A549 treated with RU486 at 1 μM for 4 hours (cell line): ENCODE results near the gene CCDC110. TPM values are rescaled to one million over a fixed set of nuclear protein-coding genes. Genes with fewer than 3 reads are reported as not detected.

ENCODE experiments used
- total RNA-seq: library from RNA; stranded (reverse); fragments of 200-300 nt; extraction: Qiagen RNA extraction; gene quantifications from 5 replicates; pipeline ENCODE4 v1.2.3, GENCODE V29; 2022; ENCODE audit warnings: low read depth

The CCDC110 gene
- not detected in 5 replicates for total RNA-seq

DNA sequence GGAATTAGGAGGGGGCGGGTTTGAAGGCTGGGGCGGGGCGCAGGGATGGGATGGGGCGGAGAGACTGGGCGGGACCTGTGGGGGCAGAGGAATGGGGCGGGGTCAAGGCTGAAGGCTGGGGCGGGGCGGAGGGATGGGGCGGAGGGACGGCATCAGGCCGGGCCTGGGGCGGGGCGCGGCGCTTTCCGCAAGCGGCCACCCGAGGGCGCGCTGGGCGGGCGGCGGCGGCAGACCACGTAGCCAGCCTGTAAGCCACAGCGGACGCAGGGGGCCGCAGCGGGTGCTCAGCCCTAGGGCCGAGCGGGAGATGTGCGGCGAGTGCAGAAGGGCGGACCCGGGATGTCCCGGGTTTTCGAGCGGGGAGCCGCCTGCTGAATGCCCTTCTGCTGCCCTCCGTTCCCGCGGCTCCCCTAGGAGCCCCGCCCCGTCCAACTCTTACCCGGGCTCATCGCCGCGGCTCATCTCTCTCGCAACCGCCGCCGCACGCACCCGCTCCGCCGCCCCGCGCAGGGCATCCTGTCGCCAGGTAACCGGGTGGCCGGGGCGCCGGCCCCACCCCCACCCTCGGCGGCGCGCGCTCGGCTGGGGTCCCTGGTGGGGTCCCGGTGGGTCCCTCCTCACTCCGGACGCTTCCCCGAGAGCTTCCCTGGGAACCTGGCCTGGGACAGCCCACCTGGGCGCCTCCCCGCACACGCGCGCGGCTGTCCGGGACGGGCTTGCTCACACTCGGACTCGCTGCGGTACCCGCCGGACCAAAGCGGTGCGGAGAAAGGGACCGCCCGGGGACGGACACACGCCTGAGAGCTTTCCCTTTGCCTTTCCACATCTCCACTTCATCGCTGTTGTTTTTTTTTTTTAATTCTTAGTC is at the start of gene CCDC110:
Gene CCDC110 (minus strand): TSS at position 499 of the 868 bp plus-strand sequence. CDS start 50 bp downstream, at position 449.

DNA sequence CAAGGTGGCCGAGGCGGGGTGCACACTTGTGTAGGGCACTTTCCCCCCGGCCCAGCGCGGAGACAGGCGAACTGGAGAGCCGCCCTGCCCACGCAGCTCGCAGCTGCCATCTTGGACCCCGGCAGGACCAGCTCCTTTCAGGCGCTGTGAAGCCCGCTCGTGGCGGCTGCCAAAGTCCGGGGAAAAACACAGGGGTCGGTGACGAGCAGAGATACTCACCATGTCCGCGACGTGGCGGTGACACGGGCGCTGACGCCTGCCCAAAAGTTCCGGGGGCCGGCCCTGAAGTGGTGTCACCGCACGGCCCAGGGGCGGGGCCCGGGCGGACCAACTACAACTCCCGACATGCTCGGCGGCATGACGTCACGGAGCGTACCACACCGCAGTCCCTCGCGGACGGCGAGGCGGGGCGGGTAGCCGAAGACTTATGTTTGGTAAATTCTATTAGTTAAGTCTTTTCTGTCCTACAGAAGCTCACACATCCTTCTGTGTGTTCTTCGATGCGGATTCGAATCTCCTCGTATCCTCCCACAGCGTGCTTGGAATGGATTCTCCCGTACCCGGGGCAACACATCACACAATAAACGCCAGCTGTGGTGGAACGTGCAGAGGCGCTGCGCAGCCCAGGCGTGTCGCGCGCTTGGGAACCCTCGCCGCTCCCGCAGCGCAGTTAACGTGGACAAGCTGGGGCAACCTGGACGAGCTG is 45.7 kb downstream of the CCDC110 start, which contains the start of gene UFSP2:
Gene UFSP2 (minus strand): TSS at position 318 of the 706 bp plus-strand sequence. CDS start 96 bp downstream, at position 222.

GRCh38 chr4:185396724-185397385 is 74.7 kb downstream of the CCDC110 start, which contains the start of gene ANKRD37:
TSS of gene ANKRD37 (plus strand) at chr4:185396841. CDS start at chr4:185396924, 83 bp downstream.

DNA sequence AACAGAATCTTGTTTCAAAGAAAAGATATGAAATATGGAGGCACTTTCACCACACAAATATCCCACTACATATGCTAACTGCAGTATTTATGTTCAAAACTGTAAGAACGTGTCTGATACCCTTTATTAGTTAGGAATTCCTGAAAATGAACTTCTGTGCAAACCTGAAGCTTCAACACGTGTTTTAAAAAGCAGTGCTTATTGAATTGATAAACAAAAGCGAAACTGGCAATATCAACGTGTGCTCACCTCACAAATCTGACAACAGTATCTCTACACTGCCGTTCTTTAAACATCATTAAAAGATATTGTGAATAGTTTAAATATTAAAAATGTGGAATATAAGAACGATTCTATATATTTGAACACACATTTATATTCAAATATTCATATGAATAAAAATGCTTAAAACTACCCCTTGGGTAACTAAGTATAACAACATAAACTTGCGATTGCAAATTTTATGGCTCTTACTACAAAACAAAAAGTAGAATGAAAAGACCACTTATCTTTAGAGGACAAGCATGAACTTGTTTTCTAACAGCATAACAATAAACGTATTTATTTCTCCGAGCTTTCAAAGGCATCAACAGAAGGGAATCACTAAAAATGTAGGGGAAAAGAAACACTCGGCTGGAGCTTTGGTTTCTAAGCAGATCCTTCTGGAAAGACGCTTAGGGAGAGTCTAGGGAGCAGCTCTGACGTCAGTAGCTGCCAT is 76.1 kb downstream of the CCDC110 start, which contains the start of gene LRP2BP:
Gene LRP2BP (minus strand): TSS at position 687 of the 718 bp plus-strand sequence. CDS start 17,738 bp downstream, outside the sequence.

Other genes with a start within 250 kb of the CCDC110 start
- 0.05 to 0.31 TPM (median 0.10 TPM) in 5 replicates for gene LRP2BP, start 75.8 kb downstream of the CCDC110 start, total RNA-seq
- 2.6 to 4.4 TPM (median 3.4 TPM) in 5 replicates for gene ANKRD37, start 74.9 kb downstream of the CCDC110 start, total RNA-seq
- 11.1 to 17.2 TPM (median 14.6 TPM) in 5 replicates for gene UFSP2, start 45.8 kb downstream of the CCDC110 start, total RNA-seq
- gene PDLIM3, start 63.8 kb upstream of the CCDC110 start, total RNA-seq: 0.08 to 0.24 TPM (median 0.18 TPM) in 5 replicates